A673 (cell line): ENCODE measurements around the gene DNASE2B. TPM values are rescaled to one million over a fixed set of nuclear protein-coding genes. Genes with fewer than 3 reads are reported as not detected.

Experiments
- BruUV-seq: library from RNA; stranded (reverse); fragments of 400-500 nt; replicated peaks from 2 replicates; lab custom pipeline; 2021; lab: Mats Ljungman, UMichigan
- CTCF ChIA-PET: fragments of 300-600 bp; sonication (Branson Sonifier 250); formaldehyde crosslinking; loops from one replicate; lab custom pipeline; 2022; ENCODE audit warnings: antibody characterized with exemption; lab: Charles Lee
- POLR2A ChIA-PET: fragments of 300-600 bp; sonication (Branson Sonifier 250); formaldehyde crosslinking; loops from one replicate; lab custom pipeline; 2022; ENCODE audit warnings: antibody characterized with exemption; ENCODE audit not compliant: low non-redundant PET; lab: Charles Lee
- DNase-seq: peaks from one replicate; pipeline ENCODE4 v3.0.0-alpha.2; 2015; ENCODE audit warnings: low spot score
- H3K27ac ChIP-seq: fragments of 200-600 bp; sonication (generic); 2 replicates; pipeline ENCODE4 v1.5.1; 2016; ENCODE audit warnings: mixed run types, low read depth, mild to moderate bottlenecking, mixed read lengths, antibody characterized with exemption, low read length; ENCODE audit not compliant: poor library complexity, severe bottlenecking
- H3K27me3 ChIP-seq: fragments of 200-600 bp; sonication (generic); replicated peaks from 2 replicates; pipeline ENCODE4 v1.6.1; 2017; ENCODE audit warnings: mixed run types, low read depth, mild to moderate bottlenecking, mixed read lengths, antibody characterized with exemption, low read length; ENCODE audit not compliant: insufficient read depth, poor library complexity
- H3K36me3 ChIP-seq: fragments of 200-600 bp; sonication (generic); 2 replicates; pipeline ENCODE4 v1.6.1; 2016; ENCODE audit warnings: mixed run types, mild to moderate bottlenecking, mixed read lengths, antibody characterized with exemption, low read length; ENCODE audit not compliant: insufficient read depth, poor library complexity, severe bottlenecking
- H3K4me1 ChIP-seq: fragments of 200-600 bp; sonication (generic); 2 replicates; pipeline ENCODE4 v1.6.1; 2017; ENCODE audit warnings: mixed run types, mild to moderate bottlenecking, mixed read lengths, antibody characterized with exemption, low read length; ENCODE audit not compliant: insufficient read depth, poor library complexity, severe bottlenecking
- H3K4me3 ChIP-seq: fragments of 200-600 bp; sonication (generic); 2 replicates; pipeline ENCODE4 v1.5.1; 2016; ENCODE audit warnings: low read depth, mixed run types, mild to moderate bottlenecking, mixed read lengths, low read length; ENCODE audit not compliant: poor library complexity, severe bottlenecking
- H3K9me3 ChIP-seq: fragments of 200-600 bp; sonication (generic); 2 replicates; pipeline ENCODE4 v1.6.1; 2016; ENCODE audit warnings: mixed run types, low read depth, mild to moderate bottlenecking, mixed read lengths, antibody characterized with exemption, low read length; ENCODE audit not compliant: poor library complexity, severe bottlenecking
- CTCF ChIP-seq: fragments of 300-800, 200-600 bp; sonication (generic); conservative IDR thresholded peaks from 2 replicates; pipeline ENCODE4 v1.5.1; 2017; ENCODE audit warnings: low read depth, mild to moderate bottlenecking, antibody characterized with exemption, low read length, moderate library complexity, mixed read lengths
- EZH2 ChIP-seq: fragments of 200-600 bp; sonication (generic); IDR thresholded peaks from 2 replicates; pipeline ENCODE4 v1.6.1; 2017; ENCODE audit warnings: borderline replicate concordance, low read depth, mild to moderate bottlenecking, mixed read lengths, antibody characterized with exemption, low read length; ENCODE audit not compliant: poor library complexity, severe bottlenecking
- intact Hi-C: fragments of 100-400 bp; cut with micrococcal nuclease; formaldehyde crosslinking; loops from one replicate; pipeline ENCODE4 v1.10.0; 2022; ENCODE audit not compliant: unreplicated experiment
- total RNA-seq: library from RNA; stranded (reverse); gene quantifications from 2 replicates; pipeline ENCODE4 v1.2.3, GENCODE V29; 2021

DNASE2B gene
- total RNA-seq, 1 experiment from 2014 or later = not detected

DNA sequence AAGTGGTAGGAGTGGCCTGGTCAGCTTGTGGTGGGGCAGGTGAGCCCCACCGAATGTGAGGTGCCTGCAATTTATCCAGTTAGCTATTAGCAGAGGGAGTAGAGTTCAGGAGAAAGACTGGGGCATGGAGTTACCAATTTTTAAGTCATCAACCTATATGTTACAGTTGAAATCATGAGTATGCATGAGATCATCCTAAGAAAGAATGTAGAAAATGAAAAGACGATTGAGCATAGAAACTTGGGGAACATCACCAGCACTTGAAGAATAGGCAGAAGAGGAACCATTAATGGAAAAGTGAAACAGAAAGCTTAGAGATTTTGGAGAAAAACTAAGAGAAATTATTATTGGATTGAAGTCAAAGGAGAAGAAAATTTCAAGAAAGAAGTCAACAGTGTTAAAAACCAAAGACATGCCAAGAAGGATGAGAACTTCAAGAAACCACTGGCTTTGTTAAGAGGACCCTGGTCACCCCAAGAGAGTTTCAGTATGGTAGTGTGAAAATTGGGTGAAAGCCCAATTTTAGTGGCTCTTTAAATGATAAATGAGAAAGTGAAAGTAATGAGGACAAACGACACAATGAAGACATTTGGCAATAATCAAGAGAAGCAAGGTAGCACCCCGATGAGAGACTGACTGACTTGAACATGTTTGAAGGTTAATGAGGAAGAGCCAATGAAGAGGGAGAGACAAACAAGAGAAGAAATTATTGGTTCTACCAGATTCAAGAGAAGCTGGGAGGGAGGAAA lies 36.7 kb downstream of the DNASE2B start:
- H3K9me3 ChIP-seq = no peaks in the 10 kb centered on the region
- H3K36me3 ChIP-seq = no peaks in the 10 kb centered on the region
- H3K27me3 ChIP-seq = no peaks in the 10 kb centered on the region
- no peak overlapping the region for H3K4me3 ChIP-seq
- intact Hi-C loops = loop anchor here (5.0 kb wide), 3 partner anchors 138 to 528 kb away; no protein-coding TSS in a partner anchor
- no TSS peak for BruUV-seq
- no peak for DNase-seq
- no peak overlapping the region for H3K27ac ChIP-seq
- POLR2A ChIA-PET = no interaction called here
- CTCF ChIA-PET = interaction anchor here (0.7 to 1.1 kb wide), 2 partner anchors 294 to 383 kb away, joined by 3 to 9 read pairs; no protein-coding TSS in a partner anchor
- H3K4me1 ChIP-seq = no peaks in the 10 kb centered on the region
- TF ChIP-seq EZH2 = no peak
- TF ChIP-seq CTCF = no peak

DNA sequence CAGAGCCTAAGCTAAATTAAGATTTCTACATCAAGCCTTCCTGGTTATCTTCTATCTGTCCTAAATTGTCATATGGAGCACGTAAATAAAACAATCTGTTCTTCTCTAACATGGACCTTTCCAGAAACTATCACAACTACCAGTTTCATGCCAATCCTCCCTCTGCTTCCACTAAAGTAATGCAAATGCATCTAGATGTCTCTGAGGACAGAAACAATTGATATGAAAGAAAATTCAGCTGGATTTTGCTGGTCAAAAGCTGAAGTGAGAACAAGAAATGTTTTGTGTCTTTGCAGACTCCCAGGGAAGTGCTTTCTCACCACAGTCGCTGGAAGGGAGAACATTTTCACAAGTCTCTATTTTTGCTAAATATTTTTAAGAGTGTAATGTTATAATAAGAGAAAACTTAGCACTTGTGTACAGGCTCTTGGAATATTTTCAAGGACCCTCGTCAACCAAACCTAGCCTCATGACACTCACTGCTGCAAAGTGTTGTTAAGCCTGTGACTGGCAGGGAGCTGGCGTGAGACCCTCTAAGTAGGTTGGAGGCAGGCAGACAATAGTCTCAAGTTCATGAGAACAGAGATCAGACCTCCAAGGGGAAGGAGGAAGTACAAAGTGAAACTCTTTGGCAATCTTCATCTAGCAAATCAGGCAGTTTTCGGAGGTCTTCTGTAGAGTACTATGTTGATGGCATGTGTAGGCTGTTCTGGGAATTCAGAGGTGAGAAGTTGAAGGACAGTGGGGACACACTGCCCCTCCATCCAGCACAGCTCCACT lies 38.8 kb downstream of the DNASE2B start:
- no peaks in the 10 kb centered on the region for H3K27me3 ChIP-seq
- DNase-seq = no peak
- H3K4me3 ChIP-seq = no peak overlapping the region
- TF ChIP-seq EZH2 (no peak), CTCF (no peak)
- no TSS peak for BruUV-seq
- POLR2A ChIA-PET = no interaction called here
- H3K9me3 ChIP-seq = no peaks in the 10 kb centered on the region
- CTCF ChIA-PET = no interaction called here
- no peaks in the 10 kb centered on the region for H3K36me3 ChIP-seq
- H3K27ac ChIP-seq = no peak overlapping the region
- H3K4me1 ChIP-seq = no peaks in the 10 kb centered on the region
- intact Hi-C loops = no loop called here

DNA sequence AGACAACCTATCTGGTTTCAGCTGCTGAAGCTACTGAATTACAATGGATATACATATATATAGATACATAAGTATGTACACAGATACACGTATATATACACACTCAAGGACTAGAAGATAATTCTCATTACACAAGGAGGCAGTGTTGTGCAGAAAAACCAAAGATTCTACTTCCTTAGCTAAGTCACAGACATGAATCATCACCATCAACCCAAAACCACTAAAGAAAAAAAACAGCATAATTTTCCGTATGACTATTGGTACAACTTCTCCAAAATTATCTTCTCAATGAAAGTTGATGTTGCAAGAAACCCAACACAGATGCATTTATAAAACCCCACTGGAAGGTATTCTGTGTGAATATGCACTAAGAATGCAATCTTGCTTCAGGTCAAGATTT lies 44.0 kb downstream of the DNASE2B start:
- no TSS peak for BruUV-seq
- CTCF ChIA-PET = interaction anchor here (0.6 to 1.1 kb wide), 4 partner anchors 178 to 330 kb away, joined by 3 to 9 read pairs (median 4); no protein-coding TSS in a partner anchor

More for the DNA sequence above, 44.0 kb downstream of the DNASE2B start:
- Histone ChIP-seq H3K27ac (no peak overlapping the region), H3K9me3 (no peaks in the 10 kb centered on the region), H3K4me3 (no peak overlapping the region), H3K27me3 (no peaks in the 10 kb centered on the region), H3K4me1 (no peaks in the 10 kb centered on the region), H3K36me3 (no peaks in the 10 kb centered on the region)
- intact Hi-C loops = loop anchor here (1.0 to 10.0 kb wide), 5 partner anchors 103 to 493 kb away; no protein-coding TSS in a partner anchor
- peak; percentile 77 for DNase-seq
- POLR2A ChIA-PET = no interaction called here
- peak; percentile 63 for TF ChIP-seq CTCF
- no peak for TF ChIP-seq EZH2
